HepG2 (cell line): Measurements from ENCODE around the gene DAAM1. TPM values are rescaled to one million over a fixed set of nuclear protein-coding genes. Genes with fewer than 3 reads are reported as not detected.

Source experiments
- ATAC-seq: fragments of 200-7000 bp; cut with Tn5 transposase; 3 replicates; pipeline ENCODE4 v1.9.1; 2020; ENCODE audit warnings: mild to moderate bottlenecking, moderate library complexity
- BruUV-seq: library from RNA; stranded (reverse); fragments of 400-500 nt; replicated peaks from 2 replicates; lab custom pipeline; 2021; lab: Mats Ljungman, UMichigan
- CTCF ChIA-PET: fragments of 300-600 bp; formaldehyde crosslinking; extraction: SDS; loops from one replicate; lab custom pipeline; 2021; ENCODE audit warnings: low total read pairs, inconsistent platforms, low intra/inter-chr PET ratio; lab: Yijun Ruan, JAX
- POLR2A ChIA-PET: fragments of 350-600 bp; sonication (Branson Sonifier 250); formaldehyde crosslinking; loops from one replicate; lab custom pipeline; 2020; ENCODE audit warnings: antibody characterized with exemption, inconsistent platforms; lab: Yijun Ruan, JAX
- DNase-seq: peaks from one replicate; pipeline ENCODE4 v3.0.0-alpha.2; 2015; ENCODE audit warnings: low spot score
- FAIRE-seq: peaks from 3 replicates; lab custom pipeline; 2011; peaks lifted over from hg19 to GRCh38; lab: Jason Lieb, UNC
- H2AFZ ChIP-seq: one replicate; pipeline ENCODE4 v1.6.1; 2011; ENCODE audit warnings: low read length, inconsistent platforms
- H3K27ac ChIP-seq: fragments of 300-600 bp; 3 replicates; pipeline ENCODE4 v1.8.0; 2011; ENCODE audit warnings: mixed run types, mild to moderate bottlenecking, mixed read lengths, low read length, inconsistent platforms; ENCODE audit not compliant: insufficient read depth; ENCODE audit errors: extremely low read length
- H3K27me3 ChIP-seq, 2 experiments: fragments of 200-600 bp in 1 of 2; 2 replicates in 1 of 2; 3 replicates in 1 of 2; pipeline versions ENCODE4 v1.6.0 to v1.8.0; 2011; ENCODE audit warnings: low read length in 2 of 2, mild to moderate bottlenecking in 2 of 2, moderate library complexity in 2 of 2, inconsistent platforms in 1 of 2; ENCODE audit not compliant: insufficient read depth in 2 of 2, control insufficient read depth in 1 of 2
- H3K36me3 ChIP-seq, 2 experiments: fragments of 200-600 bp in 1 of 2; replicated peaks in 1 of 2; 2 replicates in 1 of 2; 3 replicates in 1 of 2; pipeline versions ENCODE4 v1.5.1 to v1.8.0; 2011; ENCODE audit warnings: low read length in 2 of 2, inconsistent platforms in 1 of 2; ENCODE audit not compliant: insufficient read depth in 2 of 2, control insufficient read depth in 1 of 2
- H3K4me1 ChIP-seq: 2 replicates; pipeline ENCODE4 v1.5.1; 2012; ENCODE audit warnings: low read length, inconsistent platforms; ENCODE audit not compliant: insufficient read depth
- H3K4me2 ChIP-seq: 2 replicates; pipeline ENCODE4 v1.6.0; 2011; ENCODE audit warnings: low read depth, low read length, inconsistent platforms
- H3K4me3 ChIP-seq, 3 experiments: fragments of 200-600 bp in 1 of 3; sonication (generic), shearing (Covaris generic) in 1 of 3; replicated peaks in 1 of 3; 2 replicates each; pipeline ENCODE4 v1.5.1; 2011 to 2016; ENCODE audit warnings: low read length in 3 of 3, inconsistent platforms in 2 of 3, low read depth in 2 of 3, mild to moderate bottlenecking in 2 of 3, control low read depth in 1 of 3, mixed read lengths in 1 of 3; ENCODE audit not compliant: insufficient read depth in 1 of 3
- H3K79me2 ChIP-seq: one replicate; pipeline ENCODE4 v1.6.1; 2011; ENCODE audit warnings: low read length, inconsistent platforms; ENCODE audit not compliant: insufficient read depth
- H3K9ac ChIP-seq: 2 replicates; pipeline ENCODE4 v1.6.0; 2011; ENCODE audit warnings: mild to moderate bottlenecking, low read depth, low read length, inconsistent platforms; ENCODE audit not compliant: insufficient read depth
- H3K9me3 ChIP-seq: 2 replicates; pipeline ENCODE4 v1.5.1; 2012; ENCODE audit warnings: mild to moderate bottlenecking, low read length
- H4K20me1 ChIP-seq: 2 replicates; pipeline ENCODE4 v1.6.0; 2011; ENCODE audit warnings: inconsistent platforms, mild to moderate bottlenecking, low read length, moderate library complexity; ENCODE audit not compliant: insufficient read depth
- DNMT1 ChIP-seq: sonication (generic); formaldehyde crosslinking; IDR thresholded peaks from 2 replicates; pipeline ENCODE4 v1.5.1; 2020; ENCODE audit warnings: mild to moderate bottlenecking, missing genetic modification reagents
- ERF ChIP-seq: IDR thresholded peaks from 2 replicates; pipeline ENCODE4 v1.6.1; 2018; ENCODE audit warnings: missing biosample characterization, missing genetic modification reagents
- GATAD1 ChIP-seq: IDR thresholded peaks from 2 replicates; pipeline ENCODE4 v1.6.1; 2016; ENCODE audit warnings: missing genetic modification reagents, missing compliant biosample characterization
- HMG20A ChIP-seq: IDR thresholded peaks from 2 replicates; pipeline ENCODE4 v1.6.1; 2016; ENCODE audit warnings: borderline replicate concordance
- KMT2B ChIP-seq: IDR thresholded peaks from 2 replicates; pipeline ENCODE4 v1.6.1; 2016; ENCODE audit warnings: missing genetic modification reagents, missing compliant biosample characterization
- PHF5A ChIP-seq: IDR thresholded peaks from one replicate; pipeline ENCODE4 v1.6.1; 2018; ENCODE audit warnings: low read depth, missing genetic modification reagents; ENCODE audit not compliant: unreplicated experiment
- RFXANK ChIP-seq: IDR thresholded peaks from 2 replicates; pipeline ENCODE4 v1.6.1; 2016
- RNF2 ChIP-seq: fragments of 450-650 bp; conservative IDR thresholded peaks from 2 replicates; pipeline ENCODE4 v1.6.1; 2016; ENCODE audit warnings: low read depth
- SETDB1 ChIP-seq: sonication (generic); formaldehyde crosslinking; IDR thresholded peaks from 2 replicates; pipeline ENCODE4 v1.5.1; 2020; ENCODE audit warnings: missing genetic modification reagents, mild to moderate bottlenecking, borderline replicate concordance
- TBL1XR1 ChIP-seq: fragments of 150-350 bp; IDR thresholded peaks from 2 replicates; pipeline ENCODE4 v1.6.1; 2014; ENCODE audit warnings: borderline replicate concordance, low read length; ENCODE audit not compliant: partially characterized antibody
- ZFP90 ChIP-seq: sonication (generic); formaldehyde crosslinking; IDR thresholded peaks from 2 replicates; pipeline ENCODE4 v1.8.0; 2022; ENCODE audit warnings: missing genetic modification reagents, mild to moderate bottlenecking, inconsistent platforms, borderline replicate concordance
- WGBS: methylation state at CpG from one replicate; pipeline ENCODE4 v1.1.6; 2017; ENCODE audit warnings: low lambda C conversion rate; 5-methylcytosine and 5-hydroxymethylcytosine counted together
- in situ Hi-C: cut with HindIII; loops from 2 replicates; pipeline ENCODE4 v1.10.0; 2017; ENCODE audit warnings: low pct_unique_long_range_greater_than_20kb; ENCODE audit not compliant: extremely low pct_ligation_motif_present
- intact Hi-C: fragments of 100-400 bp; cut with micrococcal nuclease; formaldehyde crosslinking; loops from one replicate; pipeline ENCODE4 v1.10.0; 2022; ENCODE audit not compliant: unreplicated experiment
- polyA plus RNA-seq, 8 experiments: library from polyadenylated mRNA; depleted of rRNA in 3 of 8; stranded (reverse) in 7 of 8; unstranded in 1 of 8; fragments of >200 nt; fragmentation: Illumina TruSeq in 4 of 8; extraction: Trizol in 4 of 8; gene quantifications; 2 replicates each; pipeline versions ENCODE4 v1.2.1 to v1.2.3, GENCODE V29; 2011 to 2016; ENCODE audit warnings: low read depth in 4 of 8, missing spikeins in 1 of 8, mixed read lengths in 1 of 8; ENCODE audit not compliant: insufficient read depth in 1 of 8
- total RNA-seq, 5 experiments: library from RNA; depleted of rRNA; stranded (reverse); fragments of >200 nt; fragmentation: Illumina TruSeq; extraction: Trizol; gene quantifications; 2 replicates each; pipeline ENCODE4 v1.2.3, GENCODE V29; 2016; ENCODE audit warnings: low read depth in 1 of 5
- TF ChIP-seq, protein P1 (sequence below): sonication (generic); formaldehyde crosslinking; IDR thresholded peaks from 2 replicates; pipeline ENCODE4 v1.4.0; 2020; ENCODE audit warnings: missing genetic modification reagents, borderline replicate concordance
- TF ChIP-seq, protein P2 (sequence below): sonication (generic); formaldehyde crosslinking; IDR thresholded peaks from 2 replicates; pipeline ENCODE4 v1.5.0; 2020; ENCODE audit warnings: missing genetic modification reagents

DAAM1 gene
- total and polyA plus RNA-seq, 2 of the 13 experiments (the other 11 are each of a cell fraction or from before 2014, with no cell fraction given), result 10.9 to 24.5 TPM

DNA sequence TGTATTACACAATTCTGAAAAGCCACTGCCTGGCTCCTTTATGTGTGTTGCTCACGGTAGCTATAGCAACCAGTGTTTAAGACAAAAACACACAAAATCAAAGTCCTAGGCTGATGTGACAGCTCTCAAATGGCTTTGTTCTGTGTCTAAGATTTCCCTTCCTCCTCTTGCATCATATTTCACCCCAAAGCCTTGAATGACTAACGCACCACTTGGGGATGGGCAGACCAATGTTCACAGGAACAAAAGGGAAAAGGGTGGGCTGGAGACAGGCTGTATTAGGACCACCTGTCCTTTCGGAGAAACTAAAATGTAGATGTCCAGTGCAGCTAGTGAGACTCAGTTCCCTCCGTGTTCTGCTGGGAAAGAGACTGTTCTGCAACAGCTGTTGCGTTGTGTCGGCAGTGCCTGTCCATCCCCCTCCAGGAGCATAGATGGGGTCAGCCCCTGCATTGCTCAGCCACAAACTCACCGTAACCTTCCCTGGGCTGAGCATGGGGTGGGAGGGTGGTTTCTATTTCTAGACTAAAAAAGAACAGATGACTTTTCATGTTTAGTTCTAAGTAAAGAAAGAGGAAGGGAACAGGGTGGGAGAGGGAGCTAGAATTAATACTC lies 26.8 kb upstream of the DAAM1 start (continued):
- TF ChIP-seq ZFP90 (CRISPR knock-in tag) (no peak), RNF2 (peak; percentile 50; the same call in 1 of the 2 replicates)
- TF ChIP-seq, all 625 proteins: peak for 133

- Histone ChIP-seq H3K27ac (no peak overlapping the region), H3K36me3 (no peaks in the 10 kb centered on the region), H3K4me3 (no peak overlapping the region), H4K20me1 (no peaks in the 10 kb centered on the region), H3K9ac (no peak overlapping the region), H3K79me2 (no peaks in the 10 kb centered on the region), H3K4me2 (no peak overlapping the region), H3K27me3 (no peaks in the 10 kb centered on the region), H3K4me1 (peaks cover 10% of the 10 kb centered on the region), H2AFZ (no peak overlapping the region), H3K9me3 (no peaks in the 10 kb centered on the region)
- DNase-seq (no peak), ATAC-seq (no peak), FAIRE-seq (no peak)
- ChIA-PET POLR2A (no interaction called here), CTCF (no interaction called here)
- no TSS peak for BruUV-seq
- in situ Hi-C loops (no loop called here), intact Hi-C loops (no loop called here)
- no peak for TF ChIP-seq KMT2B (CRISPR knock-in tag)
- TF ChIP-seq GATAD1, result no peak
- WGBS, result 73% methylated on average over 3 of the region's 3 CpGs
These were observed 22.2 kb upstream of the DAAM1 start for GRCh38 chr14:59166258-59166657.

GRCh38 chr14:59175404-59175803 lies 13.1 kb upstream of the DAAM1 start:
- Histone ChIP-seq H2AFZ (no peak overlapping the region), H3K27ac (no peak overlapping the region), H3K9me3 (no peaks in the 10 kb centered on the region), H3K27me3 (no peaks in the 10 kb centered on the region; a peak in 1 of 5 replicates), H3K4me1 (peaks cover 17% of the 10 kb centered on the region), H3K4me3 (no peak overlapping the region), H3K36me3 (no peaks in the 10 kb centered on the region), H3K9ac (no peak overlapping the region), H3K4me2 (no peak overlapping the region), H4K20me1 (no peaks in the 10 kb centered on the region), H3K79me2 (no peaks in the 10 kb centered on the region)
- intact Hi-C loops, result no loop called here
- WGBS, result 34% methylated on average over 3 of the region's 3 CpGs
- in situ Hi-C loops, result no loop called here
- ChIA-PET POLR2A (no interaction called here), CTCF (no interaction called here)
- FAIRE-seq, result no peak
- no peak for DNase-seq
- no peak for ATAC-seq
- BruUV-seq, result no TSS peak
- TF ChIP-seq, protein P1, sequence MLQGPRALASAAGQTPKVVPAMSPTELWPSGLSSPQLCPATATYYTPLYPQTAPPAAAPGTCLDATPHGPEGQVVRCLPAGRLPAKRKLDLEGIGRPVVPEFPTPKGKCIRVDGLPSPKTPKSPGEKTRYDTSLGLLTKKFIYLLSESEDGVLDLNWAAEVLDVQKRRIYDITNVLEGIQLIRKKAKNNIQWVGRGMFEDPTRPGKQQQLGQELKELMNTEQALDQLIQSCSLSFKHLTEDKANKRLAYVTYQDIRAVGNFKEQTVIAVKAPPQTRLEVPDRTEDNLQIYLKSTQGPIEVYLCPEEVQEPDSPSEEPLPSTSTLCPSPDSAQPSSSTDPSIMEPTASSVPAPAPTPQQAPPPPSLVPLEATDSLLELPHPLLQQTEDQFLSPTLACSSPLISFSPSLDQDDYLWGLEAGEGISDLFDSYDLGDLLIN (CRISPR knock-in tag), result no peak
- no peak for TF ChIP-seq RFXANK (CRISPR knock-in tag)
- TF ChIP-seq HMG20A (CRISPR knock-in tag), result no peak
- TF ChIP-seq, protein P2, sequence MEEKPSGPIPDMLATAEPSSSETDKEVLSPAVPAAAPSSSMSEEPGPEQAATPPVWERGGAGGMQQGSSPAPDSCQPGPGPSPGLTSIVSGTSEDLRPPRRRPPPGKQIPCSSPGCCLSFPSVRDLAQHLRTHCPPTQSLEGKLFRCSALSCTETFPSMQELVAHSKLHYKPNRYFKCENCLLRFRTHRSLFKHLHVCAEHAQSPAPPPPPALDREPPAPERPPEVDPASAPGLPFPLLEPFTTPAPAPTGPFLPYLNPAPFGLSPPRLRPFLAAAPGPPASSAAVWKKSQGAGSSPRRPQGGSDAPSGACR (CRISPR knock-in tag), result no peak
- TF ChIP-seq SETDB1, result no peak
- TF ChIP-seq TBL1XR1, result no peak
- TF ChIP-seq DNMT1 (CRISPR knock-in tag), result no peak
- TF ChIP-seq ERF (CRISPR knock-in tag), result no peak
- no peak for TF ChIP-seq PHF5A (CRISPR knock-in tag)
